Medulla oblongata (tissue), 1 donor: Measurements from ENCODE around the gene MAGI1.

Experiments used
- DNase-seq: peaks from one replicate; pipeline ENCODE4 v3.0.0-alpha.2; 2015; ENCODE audit errors: extremely low spot score

Gene MAGI1

GRCh38 chr3:65485826-65486469 is 552.8 kb downstream of the MAGI1 start:
- DNase-seq = peak; percentile 69

GRCh38 chr3:65484964-65485363 is 553.8 kb downstream of the MAGI1 start:
- DNase-seq = no peak

- DNase-seq = peak; percentile 80
Observed at GRCh38 chr3:65483480-65483879, 555.2 kb downstream of the MAGI1 start.

- DNase-seq = no peak
Observed at GRCh38 chr3:65483011-65483410, 555.7 kb downstream of the MAGI1 start.

GRCh38 chr3:65481085-65481484 is 557.6 kb downstream of the MAGI1 start:
- DNase-seq = no peak

DNA sequence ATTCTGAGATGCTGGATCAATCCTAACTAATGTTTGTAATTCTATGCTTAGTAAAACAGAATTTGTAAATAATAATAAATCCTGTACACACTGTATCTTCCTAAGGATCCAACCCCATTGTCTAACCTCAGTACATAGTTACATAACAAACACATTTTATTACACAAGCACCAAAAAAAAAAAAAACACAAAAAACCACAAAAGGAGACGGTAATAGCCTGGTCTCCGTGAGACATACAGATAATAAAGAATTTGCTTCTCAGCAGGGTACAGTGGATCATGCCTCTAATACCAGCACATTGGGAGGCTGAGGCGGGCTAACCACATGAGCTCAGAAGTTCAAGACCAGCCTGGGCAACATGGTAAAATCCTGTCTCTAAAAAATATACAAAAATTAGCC is 558.7 kb downstream of the MAGI1 start:
- DNase-seq = no peak

DNA sequence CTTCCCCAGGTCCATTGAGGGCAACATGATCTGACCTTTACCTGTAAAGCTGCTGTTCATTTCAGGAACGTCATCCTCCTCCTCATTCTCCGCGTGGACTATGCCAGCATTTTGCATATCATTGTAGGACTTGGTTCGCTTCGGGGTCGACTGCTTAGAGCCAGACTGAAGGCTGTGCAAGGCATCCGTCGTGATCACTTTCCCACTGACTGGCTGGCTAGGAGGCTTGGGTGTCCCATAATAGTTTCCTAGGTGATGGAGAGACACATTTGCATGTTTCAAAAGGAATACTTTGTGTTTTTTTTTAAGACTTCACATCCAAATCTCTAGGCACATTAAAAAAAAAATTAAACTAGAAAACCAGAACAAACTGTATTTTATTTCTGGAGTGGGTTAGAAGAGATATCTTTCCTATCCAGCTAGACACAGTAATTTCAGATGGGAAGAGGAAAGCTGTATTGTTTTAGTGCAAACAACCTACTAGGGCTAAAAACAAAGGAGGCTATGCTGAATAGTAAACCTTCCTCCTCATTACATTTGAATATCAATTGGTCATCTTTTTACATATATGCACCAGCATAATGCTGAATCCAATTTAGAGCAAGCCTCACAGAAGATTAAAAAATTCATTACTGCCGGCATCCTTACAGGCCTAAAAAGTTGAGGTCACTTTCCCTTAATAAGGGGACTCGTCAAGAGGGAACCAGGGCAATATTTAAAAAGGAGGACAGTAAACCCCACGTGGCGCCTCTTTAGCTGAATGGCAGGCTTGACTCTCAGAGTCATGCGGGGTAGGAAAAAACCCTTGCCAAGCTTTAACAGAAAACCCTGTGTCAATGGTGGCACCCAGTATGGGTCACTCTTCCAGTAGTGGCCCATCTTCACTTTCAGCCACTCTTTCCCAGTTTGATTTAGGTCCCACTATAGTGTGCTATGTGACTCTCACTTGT is 559.9 kb downstream of the MAGI1 start:
- DNase-seq = peak; percentile 64

DNA sequence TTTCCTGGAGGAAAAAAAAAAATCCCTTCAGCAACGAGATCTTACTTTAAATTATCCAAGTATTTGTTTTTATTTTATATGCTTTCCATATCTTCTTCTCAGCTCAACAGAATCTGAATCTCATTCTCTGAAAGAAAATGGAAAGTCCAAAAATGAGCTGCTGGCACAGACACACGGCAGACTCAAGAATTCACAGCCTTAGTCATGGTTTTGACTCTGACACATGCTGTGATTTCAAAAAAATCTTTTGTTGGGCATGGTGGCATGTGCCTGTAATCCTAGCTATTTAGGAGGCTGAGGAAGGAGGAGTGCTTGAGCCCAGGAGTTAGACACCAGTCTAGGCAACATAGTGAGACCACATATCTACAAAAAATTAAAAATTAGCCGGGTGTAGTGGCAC is 565.0 kb downstream of the MAGI1 start:
- DNase-seq = no peak

DNA sequence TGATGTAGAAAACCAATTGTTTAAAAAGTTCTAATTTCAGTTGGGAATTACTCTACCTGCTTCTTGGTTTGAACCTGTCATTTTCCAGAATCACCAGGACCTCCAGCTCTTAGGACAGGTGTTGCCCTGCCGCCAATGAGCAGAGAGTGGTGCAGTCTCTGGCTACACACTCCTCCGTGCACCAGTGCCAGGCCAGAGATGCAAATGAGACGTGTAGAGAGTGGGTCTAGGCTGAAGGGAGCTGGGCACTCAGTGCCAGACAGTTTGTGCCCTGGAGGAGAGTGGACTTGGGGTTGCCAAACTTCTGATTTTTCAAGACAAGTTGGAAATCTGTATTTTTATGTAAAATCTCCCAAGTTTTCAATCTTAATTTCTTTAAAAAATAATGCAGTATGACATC is 566.2 kb downstream of the MAGI1 start:
- DNase-seq = no peak

GRCh38 chr3:65466300-65466988 is 572.3 kb downstream of the MAGI1 start:
- no peak for DNase-seq

- no peak for DNase-seq
Observed at GRCh38 chr3:65449841-65450428, 588.8 kb downstream of the MAGI1 start.

GRCh38 chr3:65448120-65448519 is 590.6 kb downstream of the MAGI1 start:
- no peak for DNase-seq

DNA sequence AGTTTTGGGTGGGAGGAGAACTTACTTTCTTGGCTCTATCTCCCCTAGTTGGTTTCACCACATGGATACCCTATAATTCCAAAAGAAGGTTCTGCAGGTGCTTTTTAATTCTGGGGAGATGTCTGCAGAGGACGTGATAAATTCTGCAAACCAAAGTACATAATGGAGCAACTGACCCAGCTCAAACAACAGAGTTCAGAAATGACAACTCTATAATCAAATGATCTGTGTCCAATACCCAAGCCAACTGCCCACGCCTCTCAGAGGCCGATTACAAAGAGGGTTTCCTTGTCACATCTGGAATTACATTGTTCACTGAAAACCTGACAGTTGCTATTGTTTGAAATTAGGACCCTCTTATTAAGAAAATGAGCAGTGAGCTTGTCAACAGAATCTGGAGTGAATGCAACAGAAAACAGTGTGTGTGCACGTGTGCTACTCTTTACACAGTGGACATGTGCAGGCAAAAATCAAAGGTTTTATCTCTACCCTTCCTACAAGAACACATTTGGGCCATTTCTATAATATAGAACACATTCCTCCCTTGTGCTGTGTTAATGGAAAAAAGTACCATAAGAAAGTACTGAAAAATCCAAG is 593.0 kb downstream of the MAGI1 start:
- no peak for DNase-seq

GRCh38 chr3:65444447-65444815 is 594.3 kb downstream of the MAGI1 start:
- no peak for DNase-seq

- DNase-seq = no peak
Observed at GRCh38 chr3:65443739-65444446, 594.8 kb downstream of the MAGI1 start.

DNA sequence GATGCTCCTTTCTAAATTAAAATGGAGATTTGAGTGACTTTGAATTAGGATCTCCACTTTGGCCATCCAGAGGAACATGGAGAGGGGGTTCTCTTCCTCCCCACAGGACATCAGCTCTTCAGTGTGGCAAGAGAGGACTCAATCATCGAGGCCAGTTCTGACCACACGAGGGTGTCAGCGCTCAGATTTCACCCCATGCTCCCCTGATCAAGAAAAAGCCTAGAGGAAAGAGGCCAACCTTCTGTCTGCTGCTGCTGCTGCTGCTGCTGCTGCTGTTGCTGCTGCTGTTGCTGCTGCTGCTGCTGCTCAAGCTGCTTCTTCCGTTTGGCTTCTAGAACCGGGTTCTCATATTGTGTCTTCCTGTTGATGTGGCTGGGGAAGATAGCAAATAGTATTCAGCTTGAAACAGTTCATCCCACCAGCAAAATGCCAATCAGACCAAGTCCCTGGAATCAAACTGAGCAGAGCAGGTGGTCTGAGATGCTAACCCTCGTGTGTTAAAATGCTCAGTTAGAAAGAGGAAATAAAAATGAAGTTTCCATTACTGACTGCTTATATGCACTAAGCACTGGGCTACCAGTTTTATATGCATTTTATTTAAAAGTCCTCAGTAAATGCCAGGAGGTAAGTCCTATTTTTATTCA is 599.0 kb downstream of the MAGI1 start:
- DNase-seq = peak; percentile 91

GRCh38 chr3:65438612-65439011 is 600.1 kb downstream of the MAGI1 start:
- no peak for DNase-seq

DNA sequence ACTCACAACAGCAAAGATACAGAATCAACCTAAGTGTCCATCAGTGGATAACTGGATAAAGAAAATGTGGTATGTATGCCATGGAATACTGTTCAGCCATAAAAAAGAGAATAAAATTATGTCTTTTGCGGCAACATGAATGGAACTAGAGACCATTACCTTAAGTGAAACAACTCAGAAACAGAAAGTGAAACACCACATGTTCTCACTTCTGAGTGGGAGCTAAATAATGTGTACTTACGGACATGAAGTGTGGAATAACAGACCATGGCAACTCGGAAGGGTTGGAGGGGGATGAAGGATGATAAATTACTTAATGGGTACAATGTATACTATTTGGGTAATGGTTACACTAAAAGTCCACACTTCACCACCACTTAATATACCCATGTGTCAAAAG is 600.6 kb downstream of the MAGI1 start:
- no peak for DNase-seq

DNA sequence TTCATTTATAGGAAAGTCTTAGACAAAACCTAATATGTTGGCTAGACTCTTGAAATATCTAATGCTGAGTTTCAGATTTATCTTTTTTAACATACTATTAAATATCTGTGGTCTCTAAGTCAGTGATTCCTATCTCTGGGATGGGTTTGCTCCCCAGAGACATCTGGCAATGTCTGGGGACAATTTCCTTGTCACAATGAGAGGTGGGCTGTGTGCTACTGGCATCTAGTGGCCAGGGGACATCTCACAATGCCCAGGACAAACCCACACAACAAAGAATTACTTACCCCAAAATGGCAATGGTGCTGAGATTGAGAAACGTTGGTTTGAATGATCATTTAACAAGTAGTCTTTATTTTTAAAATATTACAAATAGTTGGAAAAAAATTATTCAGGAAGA is 602.1 kb downstream of the MAGI1 start:
- DNase-seq = peak; percentile 54

- DNase-seq = no peak
Observed at GRCh38 chr3:65433480-65433879, 605.2 kb downstream of the MAGI1 start.
